Endothelial cell (in vitro differentiated cells): ENCODE measurements around the gene AGR2. TPM values are rescaled to one million over a fixed set of nuclear protein-coding genes. Genes with fewer than 3 reads are reported as not detected.

ENCODE experiments used
- DNase-seq: peaks from one replicate; pipeline ENCODE4 v3.0.0; 2021; ENCODE audit warnings: low spot score
- H3K27ac Mint-ChIP-seq: one replicate; pipeline ENCODE4 v1.8.0; 2021; ENCODE audit warnings: mixed read lengths, inconsistent platforms; ENCODE audit not compliant: unreplicated experiment
- H3K27me3 Mint-ChIP-seq: one replicate; pipeline ENCODE4 v1.8.0; 2021; ENCODE audit warnings: mild to moderate bottlenecking, moderate library complexity, mixed read lengths, inconsistent platforms; ENCODE audit not compliant: unreplicated experiment
- H3K36me3 Mint-ChIP-seq: one replicate; pipeline ENCODE4 v1.8.0; 2021; ENCODE audit warnings: mild to moderate bottlenecking, low read depth, mixed read lengths, inconsistent platforms; ENCODE audit not compliant: unreplicated experiment
- H3K4me1 Mint-ChIP-seq: one replicate; pipeline ENCODE4 v1.8.0; 2021; ENCODE audit warnings: mild to moderate bottlenecking, mixed read lengths, inconsistent platforms; ENCODE audit not compliant: unreplicated experiment
- H3K4me3 Mint-ChIP-seq: one replicate; pipeline ENCODE4 v1.8.0; 2021; ENCODE audit warnings: mild to moderate bottlenecking, mixed read lengths, inconsistent platforms; ENCODE audit not compliant: unreplicated experiment
- H3K9me3 Mint-ChIP-seq: one replicate; pipeline ENCODE4 v1.8.0; 2021; ENCODE audit warnings: mixed read lengths, inconsistent platforms; ENCODE audit not compliant: unreplicated experiment
- total RNA-seq: library from RNA; stranded (reverse); fragmentation: NEBNext Ultra II Directional; extraction: Animal tissue kit (Norgen Biotek cat#: 25700); gene quantifications from one replicate; pipeline ENCODE4 v1.2.1, GENCODE V29; 2021; ENCODE audit not compliant: unreplicated experiment
- TF ChIP-seq, protein P1 (sequence below): fragments of 200-600 bp; sonication (generic); IDR thresholded peaks from one replicate; pipeline ENCODE4 v1.5.0; 2021; ENCODE audit warnings: antibody characterized with exemption; ENCODE audit not compliant: unreplicated experiment

AGR2 gene
- total RNA-seq, 1 donor from 2014 or later = not detected

DNA sequence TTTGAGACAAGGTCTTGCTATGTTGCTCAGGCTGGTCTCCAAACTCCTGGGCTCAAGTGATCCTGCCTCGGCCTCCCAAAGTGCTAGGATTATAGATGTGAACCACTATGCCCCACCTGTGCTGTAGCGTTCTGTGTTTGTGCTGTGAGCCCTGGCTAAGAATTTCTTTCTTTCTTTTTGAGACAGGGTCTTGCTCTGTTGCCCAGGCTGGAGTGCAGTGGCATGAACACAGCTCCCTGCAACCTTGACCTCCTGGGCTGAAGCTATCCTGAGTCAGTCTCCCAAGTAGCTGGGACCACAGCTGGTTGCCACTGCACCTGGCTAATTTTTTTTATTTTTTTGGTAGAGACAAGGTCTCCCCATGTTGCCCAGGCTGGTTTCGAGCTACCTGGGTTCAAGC, 39.9 kb downstream of the AGR2 start:
- TF ChIP-seq, protein P1, sequence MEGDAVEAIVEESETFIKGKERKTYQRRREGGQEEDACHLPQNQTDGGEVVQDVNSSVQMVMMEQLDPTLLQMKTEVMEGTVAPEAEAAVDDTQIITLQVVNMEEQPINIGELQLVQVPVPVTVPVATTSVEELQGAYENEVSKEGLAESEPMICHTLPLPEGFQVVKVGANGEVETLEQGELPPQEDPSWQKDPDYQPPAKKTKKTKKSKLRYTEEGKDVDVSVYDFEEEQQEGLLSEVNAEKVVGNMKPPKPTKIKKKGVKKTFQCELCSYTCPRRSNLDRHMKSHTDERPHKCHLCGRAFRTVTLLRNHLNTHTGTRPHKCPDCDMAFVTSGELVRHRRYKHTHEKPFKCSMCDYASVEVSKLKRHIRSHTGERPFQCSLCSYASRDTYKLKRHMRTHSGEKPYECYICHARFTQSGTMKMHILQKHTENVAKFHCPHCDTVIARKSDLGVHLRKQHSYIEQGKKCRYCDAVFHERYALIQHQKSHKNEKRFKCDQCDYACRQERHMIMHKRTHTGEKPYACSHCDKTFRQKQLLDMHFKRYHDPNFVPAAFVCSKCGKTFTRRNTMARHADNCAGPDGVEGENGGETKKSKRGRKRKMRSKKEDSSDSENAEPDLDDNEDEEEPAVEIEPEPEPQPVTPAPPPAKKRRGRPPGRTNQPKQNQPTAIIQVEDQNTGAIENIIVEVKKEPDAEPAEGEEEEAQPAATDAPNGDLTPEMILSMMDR = no peak
- Mint-ChIP-seq H3K27ac (no peak overlapping the region), H3K9me3 (no peaks in the 10 kb centered on the region), H3K4me3 (no peak overlapping the region), H3K36me3 (no peaks in the 10 kb centered on the region), H3K4me1 (peaks cover 15% of the 10 kb centered on the region), H3K27me3 (peaks cover 3% of the 10 kb centered on the region)
- no peak for DNase-seq

DNA sequence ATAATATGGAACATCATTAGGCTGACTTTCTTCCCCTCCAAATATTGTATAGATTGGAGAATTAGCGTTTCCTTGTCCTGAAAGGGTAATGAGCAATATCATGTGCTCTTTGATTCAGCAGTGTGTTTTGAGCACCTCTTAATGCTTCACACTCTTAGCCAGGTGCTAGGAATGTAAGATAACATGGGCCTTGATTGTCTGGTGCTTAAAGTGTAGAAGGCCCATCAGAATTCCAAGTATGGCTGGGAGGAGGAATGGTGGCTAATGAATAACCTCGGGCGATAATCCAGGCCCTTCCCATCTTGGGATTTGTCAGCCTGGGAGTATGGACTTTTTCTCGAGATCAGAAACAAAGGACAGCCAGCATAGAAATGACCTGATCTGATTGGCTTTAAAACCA, 42.6 kb downstream of the AGR2 start:
- TF ChIP-seq, protein P1 = no peak
- no peaks in the 10 kb centered on the region for H3K9me3 Mint-ChIP-seq
- H3K27ac Mint-ChIP-seq = no peak overlapping the region
- H3K27me3 Mint-ChIP-seq = peaks cover 5% of the 10 kb centered on the region
- H3K4me3 Mint-ChIP-seq = no peak overlapping the region
- H3K36me3 Mint-ChIP-seq = peaks cover 7% of the 10 kb centered on the region
- peaks cover 21% of the 10 kb centered on the region for H3K4me1 Mint-ChIP-seq
- DNase-seq = no peak

DNA sequence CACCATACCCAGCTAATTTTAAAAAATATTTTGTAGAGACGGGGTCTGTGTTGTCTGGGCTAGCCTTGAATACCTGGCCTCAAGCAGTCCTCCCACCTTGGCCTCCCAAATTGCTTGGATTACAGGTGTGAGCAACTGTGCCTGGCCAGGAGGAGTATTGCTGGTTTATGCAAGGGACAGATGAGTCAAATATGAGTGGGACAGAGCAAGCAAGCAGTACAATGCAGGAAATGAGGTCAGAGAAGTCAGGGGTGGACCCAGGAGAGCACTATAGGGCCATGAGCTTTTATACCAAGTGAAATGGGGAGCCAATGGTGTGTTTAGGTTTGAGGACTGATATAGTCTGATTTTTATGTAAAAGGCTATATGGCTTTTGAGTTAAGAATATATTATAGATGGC, 45.0 kb downstream of the AGR2 start:
- Mint-ChIP-seq H3K27me3 (peaks cover 6% of the 10 kb centered on the region), H3K4me1 (peaks cover 18% of the 10 kb centered on the region), H3K27ac (no peak overlapping the region), H3K9me3 (no peaks in the 10 kb centered on the region), H3K4me3 (no peak overlapping the region), H3K36me3 (peaks cover 7% of the 10 kb centered on the region)
- no peak for DNase-seq
- TF ChIP-seq, protein P1 = no peak

DNA sequence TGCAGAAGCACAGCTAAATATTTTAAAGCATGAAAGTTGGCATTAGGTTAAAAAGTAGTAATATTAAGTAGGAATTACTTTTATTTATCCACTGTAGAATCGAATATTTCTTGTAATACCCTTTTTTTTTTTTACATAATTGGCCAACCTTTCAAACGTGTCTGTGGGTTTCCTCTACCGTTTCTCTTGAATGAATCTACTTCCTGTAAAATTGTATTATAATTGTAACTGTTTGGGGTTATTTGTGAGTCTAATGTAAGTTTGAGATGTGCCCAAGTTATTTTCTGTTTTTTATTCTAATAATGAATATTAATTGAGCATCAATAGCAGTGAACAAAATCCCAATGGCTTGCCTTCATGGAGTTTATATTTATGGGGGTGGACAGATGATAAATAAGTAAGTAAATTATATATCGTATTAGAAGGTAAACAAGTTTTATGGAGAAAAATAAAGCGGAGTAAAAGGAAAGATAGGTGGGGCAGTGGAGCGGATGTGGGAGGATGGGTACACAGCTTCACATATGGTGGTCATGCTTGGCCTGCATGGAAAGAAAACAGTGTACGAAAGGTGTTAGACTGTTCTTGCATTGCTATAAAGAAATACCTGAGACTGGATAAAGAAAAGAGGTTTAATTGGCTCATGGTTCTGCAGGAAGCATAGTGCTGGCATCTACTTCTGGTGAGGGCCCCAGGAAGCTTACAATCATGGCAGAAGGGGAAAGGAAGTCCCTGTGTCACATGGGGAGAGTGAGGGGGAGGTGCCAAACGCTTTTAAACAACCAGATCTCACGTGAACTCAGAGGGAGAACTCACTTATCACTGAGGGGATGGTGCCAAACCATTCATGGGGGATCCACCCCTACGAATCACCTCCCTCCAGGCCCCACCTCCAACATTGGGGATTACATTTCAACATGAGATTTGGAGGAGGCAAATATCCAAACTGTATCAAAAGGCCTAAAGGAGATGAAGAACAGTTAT, 45.9 kb downstream of the AGR2 start:
- Mint-ChIP-seq H3K27ac (no peak overlapping the region), H3K27me3 (peaks cover 8% of the 10 kb centered on the region), H3K9me3 (no peaks in the 10 kb centered on the region), H3K4me1 (peaks cover 22% of the 10 kb centered on the region), H3K36me3 (peaks cover 7% of the 10 kb centered on the region), H3K4me3 (no peak overlapping the region)
- TF ChIP-seq, protein P1 = no peak
- no peak for DNase-seq

DNA sequence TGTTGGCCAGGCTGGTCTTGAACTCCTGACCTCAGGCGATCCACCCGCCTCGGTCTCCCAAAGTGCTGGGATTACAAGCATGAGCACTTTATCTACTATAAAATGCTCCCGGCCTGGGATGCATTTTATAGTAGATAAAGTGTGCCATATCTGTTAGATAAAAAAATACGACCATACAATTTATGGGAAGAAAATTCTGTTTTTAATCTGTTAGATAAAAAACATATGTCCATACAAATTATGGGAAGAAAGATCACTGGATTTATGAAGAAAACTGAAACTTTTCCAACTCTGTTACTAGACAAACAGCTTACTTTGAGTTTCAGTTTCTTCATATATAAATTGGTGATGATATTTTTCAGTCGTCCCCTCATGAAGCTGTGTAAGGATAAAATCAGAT, 46.8 kb downstream of the AGR2 start:
- no peak overlapping the region for H3K4me3 Mint-ChIP-seq
- no peak overlapping the region for H3K27ac Mint-ChIP-seq
- no peaks in the 10 kb centered on the region for H3K9me3 Mint-ChIP-seq
- H3K36me3 Mint-ChIP-seq = peaks cover 7% of the 10 kb centered on the region
- DNase-seq = no peak
- TF ChIP-seq, protein P1 = no peak
- peaks cover 8% of the 10 kb centered on the region for H3K27me3 Mint-ChIP-seq
- peaks cover 22% of the 10 kb centered on the region for H3K4me1 Mint-ChIP-seq
